CD14-positive monocyte (primary cell): ENCODE measurements around the gene ATP6V0B. TPM values are rescaled to one million over a fixed set of nuclear protein-coding genes. Genes with fewer than 3 reads are reported as not detected.

ENCODE experiments used
- DNase-seq, 3 donors: peaks; one replicate each; pipeline ENCODE4 v3.0.0-alpha.2; 2011 to 2022
- H2AFZ ChIP-seq: 2 replicates; pipeline ENCODE4 v1.6.0; 2012; ENCODE audit warnings: mild to moderate bottlenecking, low read depth, low read length, inconsistent platforms; ENCODE audit not compliant: insufficient read depth, poor library complexity, severe bottlenecking
- H3K27ac ChIP-seq, 2 donors: 1 replicate in 1 of 2; 2 replicates in 1 of 2; pipeline ENCODE4 v1.5.1; 2012 to 2013; ENCODE audit warnings: low read length in 2 of 2, control low read depth in 1 of 2, inconsistent platforms in 1 of 2, low read depth in 1 of 2, mild to moderate bottlenecking in 1 of 2
- H3K27me3 ChIP-seq, 2 donors: one replicate each; pipeline versions ENCODE4 v1.6.0 to v1.6.1; 2011 to 2013; ENCODE audit warnings: low read length in 2 of 2; ENCODE audit not compliant: control insufficient read depth in 2 of 2, insufficient read depth in 2 of 2
- H3K36me3 ChIP-seq, 2 donors: replicated peaks in 1 of 2; 1 replicate in 1 of 2; 2 replicates in 1 of 2; pipeline versions ENCODE4 v1.5.1 to v1.6.1; 2012 to 2013; ENCODE audit warnings: low read length in 2 of 2, control low read depth in 1 of 2, inconsistent platforms in 1 of 2, mild to moderate bottlenecking in 1 of 2; ENCODE audit not compliant: insufficient read depth in 2 of 2, control insufficient read depth in 1 of 2
- H3K4me1 ChIP-seq, 2 donors: 1 replicate in 1 of 2; 2 replicates in 1 of 2; pipeline versions ENCODE4 v1.5.1 to v1.6.1; 2012 to 2013; ENCODE audit warnings: low read length in 2 of 2, control low read depth in 1 of 2, inconsistent platforms in 1 of 2, mild to moderate bottlenecking in 1 of 2, moderate library complexity in 1 of 2; ENCODE audit not compliant: insufficient read depth in 2 of 2, control insufficient read depth in 1 of 2
- H3K4me2 ChIP-seq: replicated peaks from 2 replicates; pipeline ENCODE3; 2012; ENCODE audit warnings: low read length, moderate library complexity, mild to moderate bottlenecking; ENCODE audit not compliant: poor library complexity, severe bottlenecking; ENCODE audit errors: extremely low read depth
- H3K4me3 ChIP-seq, 3 experiments: fragments of 200-600 bp in 1 of 3; sonication (generic) in 1 of 3; replicated peaks in 1 of 3; 1 replicate in 2 of 3; 2 replicates in 1 of 3; pipeline ENCODE4 v1.5.1; 2011 to 2013; ENCODE audit warnings: low read length in 3 of 3, mild to moderate bottlenecking in 3 of 3, control low read depth in 2 of 3, low read depth in 2 of 3, inconsistent platforms in 1 of 3, moderate library complexity in 1 of 3
- H3K79me2 ChIP-seq: 2 replicates; pipeline ENCODE4 v1.6.0; 2012; ENCODE audit warnings: mild to moderate bottlenecking, control low read depth, inconsistent platforms, low read length, moderate library complexity; ENCODE audit not compliant: insufficient read depth
- H3K9ac ChIP-seq: 2 replicates; pipeline ENCODE4 v1.6.0; 2017; ENCODE audit warnings: low read length, mild to moderate bottlenecking; ENCODE audit not compliant: insufficient read depth, poor library complexity, severe bottlenecking
- H3K9me3 ChIP-seq, 2 donors: replicated peaks in 1 of 2; 1 replicate in 1 of 2; 2 replicates in 1 of 2; pipeline versions ENCODE4 v1.5.1 to v1.6.1; 2012 to 2013; ENCODE audit warnings: low read length in 2 of 2, control low read depth in 1 of 2; ENCODE audit not compliant: control insufficient read depth in 1 of 2, insufficient read depth in 1 of 2
- H4K20me1 ChIP-seq: 2 replicates; pipeline ENCODE4 v1.6.0; 2012; ENCODE audit warnings: mild to moderate bottlenecking, low read length, control low read depth, moderate library complexity; ENCODE audit not compliant: insufficient read depth
- H3K27ac Mint-ChIP-seq, 7 donors: one replicate each; pipeline ENCODE4 v1.8.0; 2020; ENCODE audit warnings: mild to moderate bottlenecking in 7 of 7, mixed read lengths in 7 of 7, moderate library complexity in 6 of 7, inconsistent platforms in 2 of 7
- H3K27me3 Mint-ChIP-seq, 3 donors: one replicate each; pipeline ENCODE4 v1.8.0; 2021 to 2022; ENCODE audit warnings: low read depth in 3 of 3, mild to moderate bottlenecking in 3 of 3, mixed read lengths in 3 of 3, moderate library complexity in 3 of 3, inconsistent platforms in 1 of 3
- H3K36me3 Mint-ChIP-seq, 2 donors: one replicate each; pipeline ENCODE4 v1.8.0; 2020; ENCODE audit warnings: mixed read lengths in 2 of 2, inconsistent platforms in 1 of 2, mild to moderate bottlenecking in 1 of 2
- H3K4me1 Mint-ChIP-seq: one replicate; pipeline ENCODE4 v1.8.0; 2020; ENCODE audit warnings: mild to moderate bottlenecking, mixed read lengths
- H3K4me3 Mint-ChIP-seq, 2 donors: one replicate each; pipeline ENCODE4 v1.8.0; 2020; ENCODE audit warnings: mild to moderate bottlenecking in 2 of 2, mixed read lengths in 2 of 2, moderate library complexity in 1 of 2
- H3K9me3 Mint-ChIP-seq, 7 donors: one replicate each; pipeline ENCODE4 v1.8.0; 2020 to 2022; ENCODE audit warnings: mixed read lengths in 7 of 7, mild to moderate bottlenecking in 6 of 7, moderate library complexity in 6 of 7, inconsistent platforms in 2 of 7
- CTCF ChIP-seq: fragments of 200-600 bp; IDR thresholded peaks from one replicate; pipeline ENCODE4 v1.8.0; 2022; ENCODE audit warnings: antibody characterized with exemption, mild to moderate bottlenecking
- WGBS: methylation state at CpG from one replicate; pipeline ENCODE4 v1.1.5; 2013; ENCODE audit warnings: missing lambda C conversion rate; ENCODE audit not compliant: insufficient coverage; 5-methylcytosine and 5-hydroxymethylcytosine counted together
- intact Hi-C, 2 donors: fragments of 100-400 bp; cut with micrococcal nuclease; formaldehyde crosslinking; loops; one replicate each; pipeline versions ENCODE4 v1.15.0 to v1.15.1; 2023
- polyA plus RNA-seq, 3 donors: library from polyadenylated mRNA; depleted of rRNA in 1 of 3; unstranded in 2 of 3; stranded (reverse) in 1 of 3; fragments of 300-500 nt in 2 of 3; fragments of >200 nt in 1 of 3; fragmentation: Illumina TruSeq in 2 of 3; gene quantifications; 1 replicate in 2 of 3; 2 replicates in 1 of 3; pipeline ENCODE4 v1.2.3, GENCODE V29; 2012 to 2021

The ATP6V0B gene
- polyA plus RNA-seq, 3 donors: 465 to 1,219 (median 954) TPM

DNA sequence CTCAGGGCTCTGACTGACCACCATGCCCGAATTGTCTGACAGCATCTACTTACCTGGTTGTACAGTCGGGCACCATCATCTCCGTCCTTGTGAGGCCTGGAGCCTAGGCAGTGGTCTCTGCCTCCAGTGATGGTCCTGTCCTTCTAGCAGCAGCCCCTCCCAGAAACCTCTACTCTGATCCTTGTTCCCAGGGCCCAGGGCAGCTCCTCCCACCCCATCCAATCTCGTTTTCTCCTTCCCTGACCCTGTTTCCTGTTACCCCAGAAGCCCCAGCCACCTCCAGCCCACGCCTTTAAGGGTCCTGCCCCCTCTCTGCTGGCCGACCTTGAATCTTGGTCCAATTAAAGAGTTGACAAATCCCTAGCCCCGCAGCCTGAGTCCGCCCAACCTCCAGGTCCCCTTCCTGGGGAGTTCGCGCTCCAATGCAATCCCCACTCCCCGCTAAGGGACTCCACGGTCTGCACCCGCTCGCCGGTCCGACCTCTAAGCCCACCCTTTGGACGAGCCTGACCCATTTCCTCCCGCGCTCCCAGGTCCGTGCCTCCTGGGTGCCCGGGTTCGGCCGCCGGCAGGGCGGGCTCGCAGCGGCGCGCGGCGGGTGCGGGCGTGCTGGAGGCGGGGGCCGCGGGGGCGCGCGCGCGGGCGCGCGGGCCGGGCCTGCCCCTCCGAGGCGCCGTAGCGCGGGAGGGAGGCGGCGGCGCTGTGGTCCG is 3.9 kb downstream of the ATP6V0B start, which contains the start of gene B4GALT2:
Gene B4GALT2 (plus strand): TSS at position 660 of the 710 bp plus-strand sequence. CDS start 1,951 bp downstream, outside the sequence.
- Mint-ChIP-seq H3K4me1 (peaks cover 69% of the 10 kb centered on the region), H3K27me3 (peaks cover 4 to 8% (median 6%) of the 10 kb centered on the region in 3 donors), H3K27ac (peak within 1 kb of the TSS; percentile 37 to 75 (median 66)), H3K36me3 (peaks cover 29 to 31% of the 10 kb centered on the region in 2 donors), H3K4me3 (peak within 1 kb of the TSS; percentile 84 to 89), H3K9me3 (peaks cover 0 to 2% (median 0%) of the 10 kb centered on the region in 7 donors)
- Histone ChIP-seq H3K4me1 (peaks cover 55 to 73% of the 10 kb centered on the region in 2 donors), H3K27ac (peak within 1 kb of the TSS in 1 of 2 donors; percentile 6), H3K27me3 (no peaks in the 10 kb centered on the region), H3K4me2 (peak within 1 kb of the TSS; percentile 91), H3K9me3 (no peaks in the 10 kb centered on the region), H3K36me3 (peaks cover 19 to 25% of the 10 kb centered on the region in 2 donors), H3K9ac (peak within 1 kb of the TSS; percentile 34), H3K4me3 (peak within 1 kb of the TSS; percentile 29 to 98 (median 42)), H3K79me2 (peaks cover 35% of the 10 kb centered on the region), H4K20me1 (peaks cover 45% of the 10 kb centered on the region), H2AFZ (peak within 1 kb of the TSS; percentile 14)
- no peak for DNase-seq
- intact Hi-C loops: loop anchor here in 1 of 2 donors (10.0 kb wide), 2 partner anchors 324 to 376 kb away; partner anchors contain the start of genes ERI3 and KDM4A
- TF ChIP-seq CTCF: no peak
- WGBS: 8% methylated on average over 40 of the region's 54 CpGs

DNA sequence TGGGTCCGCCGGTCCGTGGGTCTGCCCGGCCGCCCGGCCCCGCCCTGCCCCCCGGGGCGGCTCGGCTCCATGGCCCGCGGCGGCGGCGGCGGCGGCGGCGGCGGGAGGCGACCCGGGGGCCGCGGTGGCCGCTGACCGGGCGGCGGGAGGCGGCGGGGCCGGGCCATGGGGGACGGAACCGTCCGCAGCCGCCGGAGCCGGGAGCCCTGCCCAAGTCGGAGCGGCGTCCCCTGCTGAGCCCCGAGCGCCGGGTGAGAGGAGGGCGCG is 4.4 kb downstream of the ATP6V0B start:
- intact Hi-C loops: loop anchor here in 1 of 2 donors (10.0 kb wide), 2 partner anchors 324 to 376 kb away; partner anchors contain the start of genes ERI3 and KDM4A
- H3K4me3 Mint-ChIP-seq: no peak overlapping the region
- no peak overlapping the region for H3K27ac Mint-ChIP-seq
- 0% methylated on average over 43 of the region's 45 CpGs for WGBS
- Histone ChIP-seq H2AFZ (peak overlapping the region; percentile 14), H3K4me1 (peaks cover 52 to 68% of the 10 kb centered on the region in 2 donors), H3K9ac (peak overlapping the region; percentile 27), H3K27ac (no peak overlapping the region), H3K36me3 (peaks cover 19 to 25% of the 10 kb centered on the region in 2 donors), H4K20me1 (peaks cover 45% of the 10 kb centered on the region), H3K4me3 (peak overlapping the region in 2 of 3 experiments; percentile 9 to 68), H3K79me2 (peaks cover 35% of the 10 kb centered on the region), H3K9me3 (no peaks in the 10 kb centered on the region), H3K4me2 (peak overlapping the region; percentile 79), H3K27me3 (no peaks in the 10 kb centered on the region)
- no peak for TF ChIP-seq CTCF
- DNase-seq: no peak
- peaks cover 0 to 2% (median 0%) of the 10 kb centered on the region in 7 donors for H3K9me3 Mint-ChIP-seq
- peaks cover 65% of the 10 kb centered on the region for H3K4me1 Mint-ChIP-seq
- H3K36me3 Mint-ChIP-seq: peaks cover 30 to 31% of the 10 kb centered on the region in 2 donors
- H3K27me3 Mint-ChIP-seq: peaks cover 4 to 6% (median 5%) of the 10 kb centered on the region in 3 donors
